Smooth muscle cell of the brain vasculature (primary cell): ENCODE measurements around the gene OR51B4.
"Not testable (repeated sequence)": the region's sequence is repeated elsewhere in the genome, so short reads cannot be mapped to it uniquely, and the experiment has no call there.

Experiments used
- DNase-seq: peaks from one replicate; pipeline ENCODE4 v3.0.0-alpha.2; 2012; ENCODE audit warnings: low read depth, low spot score

Gene OR51B4

GRCh38 chr11:5294342-5294995, 7.3 kb downstream of the OR51B4 start:
- DNase-seq = not testable (repeated sequence)

- no peak for DNase-seq
Observed at GRCh38 chr11:5293028-5293427, 8.7 kb downstream of the OR51B4 start.

GRCh38 chr11:5291207-5291838, 10.4 kb downstream of the OR51B4 start:
- DNase-seq = no peak

GRCh38 chr11:5290106-5290505, 11.6 kb downstream of the OR51B4 start:
- DNase-seq = no peak

GRCh38 chr11:5289696-5290095, 12.1 kb downstream of the OR51B4 start:
- DNase-seq = no peak

GRCh38 chr11:5288906-5289550, 12.7 kb downstream of the OR51B4 start:
- no peak for DNase-seq

- no peak for DNase-seq
Observed at GRCh38 chr11:5288108-5288905, 13.4 kb downstream of the OR51B4 start.

GRCh38 chr11:5286901-5287300, 14.8 kb downstream of the OR51B4 start:
- DNase-seq = no peak

GRCh38 chr11:5286351-5286750, 15.4 kb downstream of the OR51B4 start:
- DNase-seq = no peak

GRCh38 chr11:5285703-5286340, 15.9 kb downstream of the OR51B4 start:
- DNase-seq = no peak

- no peak for DNase-seq
Observed at GRCh38 chr11:5284637-5285036, 17.1 kb downstream of the OR51B4 start.

GRCh38 chr11:5283882-5284281, 17.9 kb downstream of the OR51B4 start:
- DNase-seq = no peak

- DNase-seq = no peak
Observed at GRCh38 chr11:5283086-5283485, 18.7 kb downstream of the OR51B4 start.

GRCh38 chr11:5282628-5283027, 19.1 kb downstream of the OR51B4 start:
- DNase-seq = no peak

- DNase-seq = no peak
Observed at GRCh38 chr11:5281596-5281995, 20.1 kb downstream of the OR51B4 start.

- peak; percentile 98 for DNase-seq
Observed at GRCh38 chr11:5280582-5281102, 21.1 kb downstream of the OR51B4 start.

GRCh38 chr11:5279471-5280090, 22.2 kb downstream of the OR51B4 start:
- no peak for DNase-seq

- DNase-seq = no peak
Observed at GRCh38 chr11:5277807-5278382, 23.9 kb downstream of the OR51B4 start.

- DNase-seq = no peak
Observed at GRCh38 chr11:5276697-5277096, 25.0 kb downstream of the OR51B4 start.

- DNase-seq = no peak
Observed at GRCh38 chr11:5275369-5276110, 26.2 kb downstream of the OR51B4 start.
